HepG2 (cell line): ENCODE results near the gene FANCF. TPM values are rescaled to one million over a fixed set of nuclear protein-coding genes. Genes with fewer than 3 reads are reported as not detected.

Source experiments
- CEBPG ChIP-seq: IDR thresholded peaks from 2 replicates; pipeline ENCODE4 v1.6.1; 2016
- HIVEP1 ChIP-seq: sonication (generic); formaldehyde crosslinking; IDR thresholded peaks from 2 replicates; pipeline ENCODE4 v1.4.0; 2020; ENCODE audit warnings: mild to moderate bottlenecking, missing genetic modification reagents
- MBNL3 ChIP-seq: fragments of 250-450 bp; sonication (Bioruptor Pico); conservative IDR thresholded peaks from 2 replicates; pipeline ENCODE4 v1.8.0; 2022; ENCODE audit warnings: mild to moderate bottlenecking, inconsistent platforms
- MYC ChIP-seq: sonication (generic); formaldehyde crosslinking; IDR thresholded peaks from 2 replicates; pipeline ENCODE4 v1.9.0; 2021; ENCODE audit warnings: missing genetic modification reagents, borderline replicate concordance
- NONO ChIP-seq, 2 experiments: fragments of 450-650 bp in 1 of 2; sonication (generic) in 1 of 2; formaldehyde crosslinking in 1 of 2; IDR thresholded peaks in 1 of 2; conservative IDR thresholded peaks in 1 of 2; 2 replicates each; pipeline versions ENCODE4 v1.6.1 to v1.8.0; 2017 to 2022; ENCODE audit warnings: mild to moderate bottlenecking in 1 of 2, missing genetic modification reagents in 1 of 2, moderate library complexity in 1 of 2
- PAWR ChIP-seq: sonication (generic); formaldehyde crosslinking; IDR thresholded peaks from 2 replicates; pipeline ENCODE4 v1.4.0; 2020; ENCODE audit warnings: missing genetic modification reagents, mild to moderate bottlenecking, borderline replicate concordance
- POGK ChIP-seq: sonication (generic); formaldehyde crosslinking; conservative IDR thresholded peaks from 2 replicates; pipeline ENCODE4 v1.8.0; 2022; ENCODE audit warnings: mild to moderate bottlenecking, moderate library complexity, missing genetic modification reagents
- STAT5B ChIP-seq: sonication (generic); formaldehyde crosslinking; IDR thresholded peaks from 2 replicates; pipeline ENCODE4 v1.4.0; 2020; ENCODE audit warnings: missing genetic modification reagents
- TRIM24 ChIP-seq: sonication (generic); formaldehyde crosslinking; IDR thresholded peaks from 2 replicates; pipeline ENCODE4 v1.8.0; 2022; ENCODE audit warnings: mild to moderate bottlenecking, missing genetic modification reagents
- ZC3H13 ChIP-seq: sonication (generic); formaldehyde crosslinking; IDR thresholded peaks from 2 replicates; pipeline ENCODE4 v1.8.1; 2023; ENCODE audit warnings: mild to moderate bottlenecking, missing genetic modification reagents, moderate library complexity
- ZFAT ChIP-seq: sonication (generic); formaldehyde crosslinking; conservative IDR thresholded peaks from 2 replicates; pipeline ENCODE4 v1.8.1; 2023; ENCODE audit warnings: missing genetic modification reagents, inconsistent platforms
- ZNF256 ChIP-seq: sonication (generic); formaldehyde crosslinking; conservative IDR thresholded peaks from 2 replicates; pipeline ENCODE4 v1.4.0; 2020; ENCODE audit warnings: missing genetic modification reagents
- ZNF30 ChIP-seq: sonication (generic); formaldehyde crosslinking; IDR thresholded peaks from 2 replicates; pipeline ENCODE4 v1.5.0; 2020; ENCODE audit warnings: mild to moderate bottlenecking, missing genetic modification reagents
- ZNF460 ChIP-seq: sonication (generic); formaldehyde crosslinking; IDR thresholded peaks from 2 replicates; pipeline ENCODE4 v1.5.1; 2020; ENCODE audit warnings: missing genetic modification reagents, mild to moderate bottlenecking, borderline replicate concordance
- ZNF614 ChIP-seq: IDR thresholded peaks from 2 replicates; pipeline ENCODE4 v1.6.1; 2018; ENCODE audit warnings: missing biosample characterization, missing genetic modification reagents, inconsistent platforms, borderline replicate concordance
- ZNF619 ChIP-seq: sonication (generic); formaldehyde crosslinking; IDR thresholded peaks from 2 replicates; pipeline ENCODE4 v1.4.0; 2020; ENCODE audit warnings: mild to moderate bottlenecking, missing genetic modification reagents
- ZNF7 ChIP-seq: IDR thresholded peaks from 2 replicates; pipeline ENCODE4 v1.6.1; 2016; ENCODE audit warnings: missing biosample characterization, missing genetic modification reagents
- ZNF780A ChIP-seq: sonication (generic); formaldehyde crosslinking; IDR thresholded peaks from 2 replicates; pipeline ENCODE4 v1.8.0; 2022; ENCODE audit warnings: mild to moderate bottlenecking, missing genetic modification reagents, moderate library complexity
- ZNF784 ChIP-seq: sonication (generic); formaldehyde crosslinking; IDR thresholded peaks from 2 replicates; pipeline ENCODE4 v1.5.1; 2020; ENCODE audit warnings: missing genetic modification reagents, mild to moderate bottlenecking, borderline replicate concordance
- polyA plus RNA-seq, 8 experiments: library from polyadenylated mRNA; depleted of rRNA in 3 of 8; stranded (reverse) in 7 of 8; unstranded in 1 of 8; fragments of >200 nt; fragmentation: Illumina TruSeq in 4 of 8; extraction: Trizol in 4 of 8; gene quantifications; 2 replicates each; pipeline versions ENCODE4 v1.2.1 to v1.2.3, GENCODE V29; 2011 to 2016; ENCODE audit warnings: low read depth in 4 of 8, missing spikeins in 1 of 8, mixed read lengths in 1 of 8; ENCODE audit not compliant: insufficient read depth in 1 of 8
- total RNA-seq, 5 experiments: library from RNA; depleted of rRNA; stranded (reverse); fragments of >200 nt; fragmentation: Illumina TruSeq; extraction: Trizol; gene quantifications; 2 replicates each; pipeline ENCODE4 v1.2.3, GENCODE V29; 2016; ENCODE audit warnings: low read depth in 1 of 5
- TF ChIP-seq, protein P1 (sequence below): sonication (generic); formaldehyde crosslinking; IDR thresholded peaks from 2 replicates; pipeline ENCODE4 v1.9.0; 2022; ENCODE audit warnings: low read depth, missing genetic modification reagents
- TF ChIP-seq, protein P2 (sequence below): sonication (generic); formaldehyde crosslinking; conservative IDR thresholded peaks from 2 replicates; pipeline ENCODE4 v1.4.0; 2020; ENCODE audit warnings: missing genetic modification reagents
- TF ChIP-seq, protein P3 (sequence below): sonication (generic); formaldehyde crosslinking; conservative IDR thresholded peaks from 2 replicates; pipeline ENCODE4 v1.8.1; 2023; ENCODE audit warnings: missing genetic modification reagents

Gene FANCF
- total and polyA plus RNA-seq, 2 of the 13 experiments (the other 11 are each of a cell fraction or from before 2014, with no cell fraction given), result 2.5 to 9.7 TPM

GRCh38 chr11:22634897-22635629 lies 9.4 kb upstream of the FANCF start (continued):
- TF ChIP-seq, protein P1, sequence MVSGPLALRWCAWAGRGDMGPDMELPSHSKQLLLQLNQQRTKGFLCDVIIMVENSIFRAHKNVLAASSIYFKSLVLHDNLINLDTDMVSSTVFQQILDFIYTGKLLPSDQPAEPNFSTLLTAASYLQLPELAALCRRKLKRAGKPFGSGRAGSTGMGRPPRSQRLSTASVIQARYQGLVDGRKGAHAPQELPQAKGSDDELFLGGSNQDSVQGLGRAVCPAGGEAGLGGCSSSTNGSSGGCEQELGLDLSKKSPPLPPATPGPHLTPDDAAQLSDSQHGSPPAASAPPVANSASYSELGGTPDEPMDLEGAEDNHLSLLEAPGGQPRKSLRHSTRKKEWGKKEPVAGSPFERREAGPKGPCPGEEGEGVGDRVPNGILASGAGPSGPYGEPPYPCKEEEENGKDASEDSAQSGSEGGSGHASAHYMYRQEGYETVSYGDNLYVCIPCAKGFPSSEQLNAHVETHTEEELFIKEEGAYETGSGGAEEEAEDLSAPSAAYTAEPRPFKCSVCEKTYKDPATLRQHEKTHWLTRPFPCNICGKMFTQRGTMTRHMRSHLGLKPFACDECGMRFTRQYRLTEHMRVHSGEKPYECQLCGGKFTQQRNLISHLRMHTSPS (CRISPR knock-in tag), result no peak
- TF ChIP-seq, protein P2, sequence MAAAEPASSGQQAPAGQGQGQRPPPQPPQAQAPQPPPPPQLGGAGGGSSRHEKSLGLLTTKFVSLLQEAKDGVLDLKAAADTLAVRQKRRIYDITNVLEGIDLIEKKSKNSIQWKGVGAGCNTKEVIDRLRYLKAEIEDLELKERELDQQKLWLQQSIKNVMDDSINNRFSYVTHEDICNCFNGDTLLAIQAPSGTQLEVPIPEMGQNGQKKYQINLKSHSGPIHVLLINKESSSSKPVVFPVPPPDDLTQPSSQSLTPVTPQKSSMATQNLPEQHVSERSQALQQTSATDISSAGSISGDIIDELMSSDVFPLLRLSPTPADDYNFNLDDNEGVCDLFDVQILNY, result no peak
- TF ChIP-seq STAT5B (CRISPR knock-in tag) (no peak), CEBPG (CRISPR knock-in tag) (peak; percentile 7; the same call in 1 of the 2 replicates), ZNF256 (CRISPR knock-in tag) (no peak), ZNF7 (CRISPR knock-in tag) (no peak), ZFAT (CRISPR knock-in tag) (no peak), HIVEP1 (CRISPR knock-in tag) (no peak), TRIM24 (no peak), POGK (no peak), MYC (CRISPR knock-in tag) (peak; percentile 71; the same call in 1 of the 2 replicates), ZNF619 (CRISPR knock-in tag) (no peak), ZNF614 (CRISPR knock-in tag) (peak; percentile 34; the same call in 1 of the 2 replicates), PAWR (CRISPR knock-in tag) (no peak), ZC3H13 (0 out of 2 replicates have a peak, but pooled peaks have one; percentile 25), NONO (IDR thresholded peaks at IDR 0.05) (no peak), NONO (CRISPR knock-in tag; conservative IDR thresholded peaks at IDR 0.05) (peak; percentile 54; the same call in 1 of the 2 replicates), ZNF30 (no peak), ZNF460 (CRISPR knock-in tag) (no peak), ZNF780A (no peak), ZNF784 (CRISPR knock-in tag) (no peak), MBNL3 (no peak)
- TF ChIP-seq, protein P3, sequence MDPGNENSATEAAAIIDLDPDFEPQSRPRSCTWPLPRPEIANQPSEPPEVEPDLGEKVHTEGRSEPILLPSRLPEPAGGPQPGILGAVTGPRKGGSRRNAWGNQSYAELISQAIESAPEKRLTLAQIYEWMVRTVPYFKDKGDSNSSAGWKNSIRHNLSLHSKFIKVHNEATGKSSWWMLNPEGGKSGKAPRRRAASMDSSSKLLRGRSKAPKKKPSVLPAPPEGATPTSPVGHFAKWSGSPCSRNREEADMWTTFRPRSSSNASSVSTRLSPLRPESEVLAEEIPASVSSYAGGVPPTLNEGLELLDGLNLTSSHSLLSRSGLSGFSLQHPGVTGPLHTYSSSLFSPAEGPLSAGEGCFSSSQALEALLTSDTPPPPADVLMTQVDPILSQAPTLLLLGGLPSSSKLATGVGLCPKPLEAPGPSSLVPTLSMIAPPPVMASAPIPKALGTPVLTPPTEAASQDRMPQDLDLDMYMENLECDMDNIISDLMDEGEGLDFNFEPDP, result no peak
